ENCODE results near the gene SHE.
A peak's percentile ranks its signal among the peaks of the same experiment; 100 is the strongest.
"Not testable (repeated sequence)": the region's sequence is repeated elsewhere in the genome, so short reads cannot be mapped to it uniquely, and the experiment has no call there.

The SHE gene

GRCh38 chr1:154502066-154502743 is at the start of gene SHE, which contains the start of gene TDRD10:
Gene SHE, minus strand, starts transcription at chr1:154502412. Its CDS starts 386 bp downstream, at chr1:154502026.
Gene TDRD10, plus strand, starts transcription at chr1:154502219. Its CDS starts 4,685 bp downstream, at chr1:154506904.
- DNase-seq = peak; percentile 40

GRCh38 chr1:154551474-154551873 is 49.3 kb upstream of the SHE start:
- no peak for DNase-seq

GRCh38 chr1:154550657-154551056 is 48.4 kb upstream of the SHE start:
- no peak for DNase-seq

GRCh38 chr1:154550070-154550469 is 47.9 kb upstream of the SHE start:
- DNase-seq = no peak

- DNase-seq = no peak
Observed at GRCh38 chr1:154549202-154549770, 47.1 kb upstream of the SHE start.

GRCh38 chr1:154548028-154548427 is 45.8 kb upstream of the SHE start:
- no peak for DNase-seq

DNA sequence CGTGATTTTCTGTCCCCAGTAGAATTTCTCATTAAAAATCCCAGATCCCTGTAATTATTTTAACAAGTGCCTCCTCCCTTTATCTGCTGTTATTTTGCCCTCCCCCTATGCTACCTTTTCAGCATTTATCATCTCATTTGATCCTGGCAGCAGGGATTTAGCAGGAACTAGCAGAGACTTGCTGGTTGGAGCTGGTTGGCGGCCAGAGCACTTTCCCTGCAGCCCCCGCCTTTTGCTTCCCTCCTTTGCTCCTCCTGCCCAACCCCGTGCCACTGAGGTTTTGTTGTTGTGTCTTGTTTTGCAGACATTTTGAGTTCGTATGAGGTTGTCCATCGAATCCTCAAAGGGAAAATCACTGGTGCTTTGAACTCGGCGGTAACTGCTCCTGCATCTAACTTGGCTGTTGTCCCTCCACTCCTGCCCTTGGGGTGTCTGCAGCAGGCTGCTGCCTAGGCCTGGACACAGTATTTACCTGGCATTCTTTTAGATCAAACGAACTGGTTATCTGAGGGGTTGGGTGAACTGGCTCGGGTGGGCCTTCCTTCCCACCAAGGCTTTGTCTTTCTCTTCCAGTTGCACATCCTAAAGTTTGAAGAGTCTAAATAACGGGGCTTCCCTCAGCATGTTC is 45.0 kb upstream of the SHE start:
- DNase-seq = no peak

DNA sequence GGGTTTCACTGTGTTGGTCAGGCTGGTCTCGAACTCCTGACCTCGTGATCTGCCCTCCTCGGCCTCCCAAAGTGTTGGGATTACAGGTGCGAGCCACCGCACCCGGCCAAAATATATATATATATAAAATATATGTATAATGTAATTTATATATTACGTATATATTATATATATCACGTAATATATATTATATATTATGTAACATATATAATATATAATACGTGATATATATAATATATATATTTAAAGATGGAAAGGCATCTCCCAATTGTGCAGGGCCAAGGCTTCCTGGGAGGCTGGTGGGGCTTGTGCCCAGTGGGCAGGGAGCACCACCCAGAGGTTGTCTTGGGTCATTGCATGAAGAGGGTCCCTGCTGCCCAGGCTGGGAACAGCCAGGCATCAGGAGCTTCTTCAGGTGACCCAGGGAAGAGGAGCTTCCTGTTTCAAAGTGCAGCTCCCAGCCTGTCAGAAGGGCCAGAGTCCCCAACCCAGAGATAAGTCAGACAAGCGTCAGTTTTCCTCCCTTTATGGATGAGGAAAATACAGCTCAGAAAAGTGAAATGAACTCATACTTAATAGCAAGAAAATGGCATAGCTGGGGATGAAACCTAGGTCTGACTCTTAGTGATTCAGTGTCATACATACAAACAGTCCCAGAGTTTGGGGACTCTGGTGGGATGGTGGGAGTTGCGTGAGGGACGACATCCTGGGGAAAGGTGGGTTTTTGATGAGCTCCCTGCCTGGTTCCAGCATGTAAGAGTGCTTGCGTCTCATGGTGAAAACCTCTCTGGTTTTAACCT is 44.3 kb upstream of the SHE start:
- DNase-seq = peak; percentile 59

GRCh38 chr1:154541231-154541630 is 39.0 kb upstream of the SHE start:
- DNase-seq = no peak

GRCh38 chr1:154539486-154540483 is 37.6 kb upstream of the SHE start:
- DNase-seq = no peak

DNA sequence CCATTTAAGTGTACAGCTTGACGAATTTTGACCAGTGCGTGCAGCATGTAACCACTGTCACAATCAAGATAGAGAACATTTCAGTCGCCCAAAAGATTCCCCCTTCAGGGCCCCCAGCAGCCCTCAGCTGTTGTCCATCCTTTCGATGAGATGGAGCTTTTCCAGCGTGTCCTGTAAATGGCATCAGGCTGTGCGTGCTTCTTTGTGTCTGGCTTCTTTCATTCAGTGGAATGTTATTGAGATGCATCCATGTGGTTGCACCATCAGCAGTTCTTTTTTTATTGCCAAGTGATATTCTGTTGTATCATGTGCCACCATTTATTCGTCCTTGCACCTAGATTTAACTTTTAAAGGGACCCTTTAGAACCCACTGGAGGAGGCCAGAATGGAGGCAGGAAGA is 34.4 kb upstream of the SHE start:
- DNase-seq = no peak

GRCh38 chr1:154533952-154534844 is 32.0 kb upstream of the SHE start:
- DNase-seq = no peak

DNA sequence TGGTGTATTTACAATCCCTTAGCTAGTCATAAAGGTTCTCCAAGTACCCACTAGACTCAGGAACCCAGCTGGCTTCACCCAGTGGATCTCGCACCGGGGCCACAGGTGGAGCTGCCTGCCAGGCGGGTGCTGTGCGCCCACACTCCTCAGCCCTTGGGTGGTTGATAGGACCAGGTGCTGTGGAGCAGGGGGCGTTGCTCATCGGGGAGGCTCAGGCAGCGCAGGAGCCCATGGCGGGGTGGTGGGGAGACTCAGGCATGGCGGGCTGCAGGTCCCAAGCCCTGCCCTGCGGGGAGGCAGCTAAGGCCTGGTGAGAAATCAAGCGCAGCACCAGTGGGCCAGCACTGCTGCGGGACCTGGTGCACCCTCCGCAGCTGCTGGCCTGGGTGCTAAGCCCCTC is 29.7 kb upstream of the SHE start:
- not testable (repeated sequence) for DNase-seq

DNA sequence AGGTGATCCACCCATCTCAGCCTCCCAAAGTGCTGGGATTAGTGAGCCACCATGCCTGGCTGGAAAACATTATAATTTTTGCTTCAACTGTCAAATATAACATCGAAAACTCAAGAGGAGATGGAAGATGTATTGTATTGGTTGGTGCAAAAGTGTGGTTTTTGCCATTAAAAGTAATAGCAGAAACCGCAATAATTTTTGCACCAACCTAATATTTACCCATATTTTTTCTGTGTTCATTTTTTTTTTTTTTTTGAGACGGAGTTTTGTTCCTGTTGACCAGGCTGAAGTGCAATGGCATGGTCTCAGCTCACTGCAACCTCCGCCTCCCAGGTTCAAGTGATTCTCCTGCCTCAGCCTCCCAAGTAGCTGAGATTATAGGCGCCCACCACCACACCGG is 27.1 kb upstream of the SHE start:
- no peak for DNase-seq

- no peak for DNase-seq
Observed at GRCh38 chr1:154527192-154527591, 25.0 kb upstream of the SHE start.

DNA sequence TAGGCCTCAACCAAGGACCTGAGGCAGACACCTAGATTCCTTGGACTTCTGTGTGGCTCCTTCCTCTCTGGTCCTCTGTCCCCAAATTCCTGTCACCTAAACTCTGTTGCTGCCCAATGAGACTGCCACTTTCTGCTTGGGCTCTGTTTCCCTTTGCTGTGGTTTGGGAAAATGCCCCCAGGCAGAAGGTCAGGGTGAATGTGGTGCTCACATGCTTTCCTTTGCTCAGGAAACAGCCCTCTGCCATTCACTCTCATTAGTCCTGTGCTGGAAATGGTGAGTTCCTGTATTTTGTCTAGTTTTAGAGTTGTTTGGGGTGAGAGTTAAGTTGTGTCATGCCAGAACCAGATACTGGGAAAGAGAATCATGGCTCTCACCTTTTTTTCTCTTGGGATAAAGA is 22.7 kb upstream of the SHE start:
- DNase-seq = no peak

DNA sequence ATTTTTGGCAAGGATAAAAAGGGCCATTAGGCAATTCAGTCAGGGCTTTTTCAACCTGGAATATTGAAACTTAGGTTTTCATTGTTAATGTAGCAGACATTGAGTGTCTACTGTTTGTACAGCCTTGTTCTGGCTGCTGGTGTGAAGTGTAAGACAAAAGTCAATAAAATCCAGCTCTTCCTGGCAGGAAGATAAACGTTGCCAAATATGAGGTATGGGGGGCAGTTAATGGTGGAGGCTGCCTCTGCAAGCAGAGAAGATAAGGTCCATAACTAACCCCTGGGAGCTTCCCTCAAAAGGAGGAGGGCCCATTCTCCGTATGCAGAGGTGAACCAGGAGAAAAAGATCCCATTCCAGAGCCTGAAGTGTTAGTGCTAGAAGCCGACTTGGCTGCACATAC is 19.5 kb upstream of the SHE start:
- DNase-seq = no peak

- no peak for DNase-seq
Observed at GRCh38 chr1:154520333-154520732, 18.1 kb upstream of the SHE start.

- no peak for DNase-seq
Observed at GRCh38 chr1:154519591-154519991, 17.4 kb upstream of the SHE start.

- DNase-seq = no peak
Observed at GRCh38 chr1:154517661-154518060, 15.4 kb upstream of the SHE start.

DNA sequence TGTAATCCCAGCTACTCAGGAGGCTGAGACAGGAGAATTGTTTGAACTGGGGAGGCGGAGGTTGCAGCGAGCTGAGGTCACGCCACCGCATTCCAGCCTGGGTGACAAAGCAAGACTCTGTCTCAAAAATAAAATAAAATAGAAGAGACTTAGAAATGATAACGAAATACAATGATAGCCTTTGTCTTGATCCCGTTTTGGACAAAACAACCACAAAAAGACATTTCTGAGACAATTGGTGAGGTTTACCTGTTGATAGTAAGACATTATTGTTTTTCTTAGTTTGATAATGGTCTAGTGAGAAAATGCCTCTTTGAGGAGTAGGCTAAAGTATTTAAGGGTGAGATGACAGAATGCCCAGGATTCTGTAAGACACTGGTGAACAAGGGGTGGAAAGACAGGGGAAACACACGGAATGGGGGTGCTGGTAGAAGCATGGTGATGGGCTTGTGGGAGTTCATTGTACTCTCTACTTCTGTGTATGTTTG is 11.9 kb upstream of the SHE start:
- no peak for DNase-seq

Measured in activated T-cell treated with anti-CD3 and anti-CD28 coated beads, Interleukin-2, amount 50 U/mL, for 1 hour (primary cell).